Activated CD4-positive, alpha-beta T cell treated with anti-CD3 and anti-CD28 coated beads, Interleukin-2, Interleukin-4, amounts not matched to agents 100 ng/mL and 50 ng/mL, durations not matched to agents 16 hours and 8 hours (primary cell): ENCODE results near the gene MAPKAP1.
"Not testable (repeated sequence)": the region's sequence is repeated elsewhere in the genome, so short reads cannot be mapped to it uniquely, and the experiment has no call there.

ENCODE experiments used
- DNase-seq: peaks from one replicate; pipeline ENCODE4 v3.0.0-alpha.2; 2020; ENCODE audit warnings: low spot score

MAPKAP1 gene

GRCh38 chr9:125603478-125604021 is 103.5 kb downstream of the MAPKAP1 start:
- DNase-seq, result no peak

- no peak for DNase-seq
These were observed 105.0 kb downstream of the MAPKAP1 start for GRCh38 chr9:125601961-125602360.

GRCh38 chr9:125600194-125600593 is 106.8 kb downstream of the MAPKAP1 start:
- DNase-seq, result no peak

- no peak for DNase-seq
These were observed 112.8 kb downstream of the MAPKAP1 start for GRCh38 chr9:125594223-125594610.

- no peak for DNase-seq
These were observed 113.3 kb downstream of the MAPKAP1 start for GRCh38 chr9:125593581-125594222.

GRCh38 chr9:125591888-125592287 is 115.1 kb downstream of the MAPKAP1 start:
- DNase-seq, result no peak

- DNase-seq, result peak; percentile 17
These were observed 115.8 kb downstream of the MAPKAP1 start for GRCh38 chr9:125591245-125591644.

- DNase-seq, result no peak
These were observed 117.7 kb downstream of the MAPKAP1 start for GRCh38 chr9:125589287-125589686.

GRCh38 chr9:125587819-125588460 is 119.1 kb downstream of the MAPKAP1 start:
- no peak for DNase-seq

GRCh38 chr9:125586172-125586511 is 120.9 kb downstream of the MAPKAP1 start:
- no peak for DNase-seq

- DNase-seq, result no peak
These were observed 121.4 kb downstream of the MAPKAP1 start for GRCh38 chr9:125585503-125586171.

GRCh38 chr9:125580701-125581286 is 126.2 kb downstream of the MAPKAP1 start:
- no peak for DNase-seq

GRCh38 chr9:125579030-125579932 is 127.7 kb downstream of the MAPKAP1 start:
- DNase-seq, result no peak

- DNase-seq, result no peak
These were observed 132.7 kb downstream of the MAPKAP1 start for GRCh38 chr9:125574126-125574877.

GRCh38 chr9:125572461-125572860 is 134.5 kb downstream of the MAPKAP1 start:
- DNase-seq, result not testable (repeated sequence)

GRCh38 chr9:125571824-125572223 is 135.2 kb downstream of the MAPKAP1 start:
- not testable (repeated sequence) for DNase-seq

GRCh38 chr9:125570246-125570645 is 136.8 kb downstream of the MAPKAP1 start:
- DNase-seq, result no peak

GRCh38 chr9:125568621-125569020 is 138.4 kb downstream of the MAPKAP1 start:
- DNase-seq, result no peak

- DNase-seq, result not testable (repeated sequence)
These were observed 141.0 kb downstream of the MAPKAP1 start for GRCh38 chr9:125566051-125566450.

- no peak for DNase-seq
These were observed 141.9 kb downstream of the MAPKAP1 start for GRCh38 chr9:125565126-125565525.

- no peak for DNase-seq
These were observed 142.4 kb downstream of the MAPKAP1 start for GRCh38 chr9:125564631-125565030.
